COR-L47 (cell line): Measurements from ENCODE around the gene MBTD1.

ENCODE experiments used
- DNase-seq: peaks from one replicate; lab custom pipeline; 2025; lab: John Stamatoyannopoulos, UW

Gene MBTD1

DNA sequence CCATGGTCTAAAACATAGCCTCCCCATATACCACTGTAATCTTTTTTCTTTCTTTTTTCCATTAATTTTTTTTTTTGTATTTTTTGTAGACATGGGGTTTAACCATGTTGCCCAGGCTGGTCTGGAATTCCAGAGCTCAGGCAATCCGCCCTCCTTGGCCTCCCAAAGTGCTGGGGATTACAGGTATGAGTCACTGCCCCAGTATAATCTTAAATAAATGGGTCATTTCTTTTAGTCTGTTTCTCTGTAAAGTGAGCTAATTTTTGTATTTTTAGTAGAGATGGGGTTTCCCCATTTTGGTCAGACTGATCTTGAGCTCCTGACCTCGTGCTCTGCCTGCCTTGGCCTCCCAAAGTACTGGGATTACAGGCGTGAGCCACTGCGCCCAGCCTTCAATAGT lies 112.2 kb downstream of the MBTD1 start:
- DNase-seq, result no peak

DNA sequence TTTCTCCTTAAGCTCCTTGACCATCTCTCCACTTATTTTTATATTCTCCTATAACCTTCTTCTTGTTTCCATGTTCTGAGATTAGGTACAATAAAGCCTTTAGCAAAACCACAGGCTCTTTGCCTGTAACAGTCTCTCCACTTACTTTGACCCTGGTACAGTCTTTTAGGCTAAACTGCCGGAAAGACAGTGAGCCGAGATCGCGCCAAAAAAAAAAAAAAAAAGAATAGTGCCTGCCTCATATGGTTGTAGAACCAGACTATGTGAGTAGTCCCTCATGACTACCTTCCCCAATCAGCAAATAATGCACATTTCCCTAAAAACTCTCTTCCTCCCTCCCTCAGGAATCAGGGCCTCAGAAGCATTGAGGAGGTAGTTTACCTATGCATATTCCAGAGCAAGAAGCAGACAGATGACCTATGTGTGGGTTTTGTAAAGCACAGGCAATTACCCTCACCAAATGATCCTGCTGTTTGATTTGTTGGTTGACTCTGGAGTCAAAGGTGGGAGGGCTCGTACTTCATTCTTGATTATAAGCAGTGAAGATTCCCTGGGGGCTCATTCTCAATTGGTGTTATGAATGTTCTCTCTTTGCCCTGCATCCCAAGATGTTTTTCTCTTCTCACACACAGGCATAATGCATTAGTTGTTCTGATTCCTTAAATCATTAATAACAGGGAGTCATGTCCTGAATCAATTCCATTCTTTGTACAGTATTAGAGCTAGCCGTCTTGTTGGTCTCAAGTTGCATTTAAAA lies 115.4 kb downstream of the MBTD1 start:
- no peak for DNase-seq

DNA sequence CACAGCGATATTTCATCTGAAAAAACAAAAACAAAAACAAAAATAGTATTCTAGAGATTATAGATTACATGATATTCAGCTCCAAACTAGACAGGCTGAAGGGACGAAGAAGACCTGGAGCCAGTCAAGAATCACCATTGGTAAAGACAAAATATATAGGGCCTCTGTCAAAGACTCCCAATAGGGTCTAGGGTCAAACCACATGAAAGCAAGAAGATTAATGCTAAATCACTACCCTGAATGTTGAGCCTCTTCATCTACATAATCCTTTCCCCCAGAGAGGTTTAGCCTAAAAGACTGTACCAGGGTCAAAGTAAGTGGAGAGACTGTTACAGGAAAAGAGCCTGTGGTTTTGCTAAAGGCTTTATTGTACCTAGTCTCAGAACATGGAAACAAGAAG lies 117.3 kb downstream of the MBTD1 start:
- DNase-seq, result no peak

DNA sequence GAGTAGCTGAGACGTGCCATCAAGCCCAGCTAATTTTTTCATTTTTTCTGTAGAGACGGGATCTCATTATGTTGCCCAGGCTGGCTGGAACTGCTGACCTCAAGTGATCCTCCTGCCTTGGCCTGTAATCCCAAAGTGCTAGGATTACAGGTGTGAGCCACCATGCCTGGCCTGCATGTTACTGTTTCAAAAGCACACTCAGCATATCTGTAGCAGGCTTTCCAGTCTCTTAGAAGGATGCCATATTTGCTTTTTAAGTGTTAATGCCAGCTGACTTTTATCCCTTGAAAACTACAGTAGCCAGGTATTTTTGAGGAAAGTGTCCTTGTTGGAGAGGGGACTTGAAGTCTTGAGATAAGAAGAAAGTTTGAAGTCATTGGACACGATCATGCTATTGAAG lies 123.9 kb downstream of the MBTD1 start:
- DNase-seq, result no peak

DNA sequence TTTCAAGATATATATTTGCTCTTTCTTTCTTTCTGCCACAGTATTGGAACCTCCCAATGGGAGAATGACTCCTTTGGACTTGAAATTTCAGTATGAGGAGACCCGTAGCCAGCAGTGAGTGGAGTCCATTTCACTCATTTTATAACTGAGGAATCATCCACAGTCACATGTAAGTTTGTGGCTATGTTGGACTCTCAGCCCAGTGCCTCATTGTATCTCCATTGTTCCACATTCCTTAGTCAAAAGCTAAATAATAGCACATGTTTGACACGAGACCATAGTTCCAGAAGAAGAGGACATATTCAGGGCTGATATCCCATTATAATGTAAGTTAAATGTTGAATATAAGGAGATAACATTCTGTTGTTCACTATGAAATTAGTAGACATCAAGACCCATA lies 126.5 kb downstream of the MBTD1 start:
- no peak for DNase-seq

DNA sequence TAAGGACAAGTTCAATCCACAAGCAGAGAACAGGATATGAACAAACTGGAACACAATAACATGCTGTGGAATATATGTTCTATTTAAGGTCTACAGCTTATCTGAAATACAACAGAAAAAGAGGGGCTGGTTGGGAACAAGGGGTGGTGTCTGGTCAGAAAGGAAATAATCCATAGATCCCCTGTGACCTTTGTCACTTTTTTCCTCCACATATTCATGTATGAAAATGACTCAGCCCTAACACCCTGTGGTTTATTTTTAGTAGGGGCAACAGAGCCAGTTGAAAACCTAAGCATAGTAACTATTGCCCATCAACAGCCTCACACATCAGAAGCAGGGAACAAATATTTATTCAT lies 126.9 kb downstream of the MBTD1 start:
- DNase-seq, result no peak

DNA sequence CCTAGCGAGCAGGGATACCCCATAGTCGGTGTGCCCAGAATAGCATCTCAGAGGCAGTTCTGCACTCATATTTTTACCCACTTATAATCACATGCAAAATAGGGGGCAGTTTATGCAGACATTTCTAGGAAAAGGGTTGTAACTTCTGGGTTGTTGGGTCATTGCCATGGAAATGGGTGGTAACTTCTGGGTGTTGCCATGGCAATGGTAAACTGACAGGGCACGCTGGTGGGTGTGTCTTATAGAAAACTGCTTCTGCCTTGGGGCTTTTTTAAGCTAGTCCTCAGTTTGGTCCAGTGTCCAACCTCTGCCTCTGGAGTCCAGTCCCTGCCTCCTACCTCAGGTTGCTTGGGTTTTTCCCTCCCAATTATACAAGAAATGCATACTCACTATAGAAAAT lies 131.8 kb downstream of the MBTD1 start:
- DNase-seq, result no peak
